T-helper 1 cell treated with Interleukin-12 subunit alpha and Interleukin-12 subunit beta and Interleukin-4 antibody, amounts not matched to agents 30 μg/mL and 1 μg/mL, for 36 hours (primary cell): Measurements from ENCODE around the gene ACTN2.

Experiments
- H3K27ac Mint-ChIP-seq: one replicate; pipeline ENCODE4 v1.8.0; 2021; ENCODE audit warnings: mild to moderate bottlenecking, mixed read lengths
- H3K27me3 Mint-ChIP-seq: one replicate; pipeline ENCODE4 v1.8.0; 2021; ENCODE audit warnings: low read depth, mixed read lengths
- H3K36me3 Mint-ChIP-seq: one replicate; pipeline ENCODE4 v1.8.0; 2021; ENCODE audit warnings: low read depth, mixed read lengths
- H3K4me1 Mint-ChIP-seq: one replicate; pipeline ENCODE4 v1.8.0; 2021; ENCODE audit warnings: low read depth, mixed read lengths
- H3K4me3 Mint-ChIP-seq: one replicate; pipeline ENCODE4 v1.8.0; 2021; ENCODE audit warnings: mild to moderate bottlenecking, moderate library complexity, mixed read lengths
- H3K9me3 Mint-ChIP-seq: one replicate; pipeline ENCODE4 v1.8.0; 2021; ENCODE audit warnings: mixed read lengths

ACTN2 gene

GRCh38 chr1:236795757-236796667, 109.7 kb downstream of the ACTN2 start:
- Mint-ChIP-seq H3K27ac (peak overlapping the region; percentile 99), H3K9me3 (no peaks in the 10 kb centered on the region), H3K27me3 (peaks cover 6% of the 10 kb centered on the region), H3K36me3 (peaks cover 3% of the 10 kb centered on the region), H3K4me3 (peak overlapping the region; percentile 93), H3K4me1 (peaks cover 25% of the 10 kb centered on the region)

- H3K4me3 Mint-ChIP-seq, result no peak overlapping the region
Observed at GRCh38 chr1:236799001-236799400, 112.7 kb downstream of the ACTN2 start.

GRCh38 chr1:236800002-236800620, 113.8 kb downstream of the ACTN2 start:
- Mint-ChIP-seq H3K4me1 (peaks cover 30% of the 10 kb centered on the region), H3K27me3 (no peaks in the 10 kb centered on the region), H3K27ac (peak overlapping the region; percentile 21), H3K4me3 (no peak overlapping the region), H3K9me3 (no peaks in the 10 kb centered on the region), H3K36me3 (peaks cover 14% of the 10 kb centered on the region)

More at GRCh38 chr1:236799001-236799400, 112.7 kb downstream of the ACTN2 start:
- Mint-ChIP-seq H3K4me1 (peaks cover 38% of the 10 kb centered on the region), H3K36me3 (peaks cover 14% of the 10 kb centered on the region), H3K27ac (no peak overlapping the region), H3K9me3 (no peaks in the 10 kb centered on the region), H3K27me3 (no peaks in the 10 kb centered on the region)

GRCh38 chr1:236800623-236801022, 114.3 kb downstream of the ACTN2 start:
- Mint-ChIP-seq H3K27ac (peak overlapping the region; percentile 21), H3K27me3 (no peaks in the 10 kb centered on the region), H3K4me3 (no peak overlapping the region), H3K9me3 (no peaks in the 10 kb centered on the region), H3K4me1 (peaks cover 30% of the 10 kb centered on the region), H3K36me3 (peaks cover 14% of the 10 kb centered on the region)

GRCh38 chr1:236802264-236802663, 116.0 kb downstream of the ACTN2 start:
- H3K36me3 Mint-ChIP-seq, result peaks cover 18% of the 10 kb centered on the region
- H3K27ac Mint-ChIP-seq, result no peak overlapping the region
- H3K27me3 Mint-ChIP-seq, result no peaks in the 10 kb centered on the region
- H3K9me3 Mint-ChIP-seq, result no peaks in the 10 kb centered on the region
- H3K4me3 Mint-ChIP-seq, result no peak overlapping the region
- peaks cover 22% of the 10 kb centered on the region for H3K4me1 Mint-ChIP-seq

- peaks cover 36% of the 10 kb centered on the region for H3K36me3 Mint-ChIP-seq
- H3K4me3 Mint-ChIP-seq, result no peak overlapping the region
- no peaks in the 10 kb centered on the region for H3K9me3 Mint-ChIP-seq
- no peaks in the 10 kb centered on the region for H3K27me3 Mint-ChIP-seq
- peaks cover 9% of the 10 kb centered on the region for H3K4me1 Mint-ChIP-seq
- no peak overlapping the region for H3K27ac Mint-ChIP-seq
Observed at GRCh38 chr1:236806634-236807033, 120.3 kb downstream of the ACTN2 start.

GRCh38 chr1:236808005-236808404, 121.7 kb downstream of the ACTN2 start:
- H3K27me3 Mint-ChIP-seq, result no peaks in the 10 kb centered on the region
- H3K36me3 Mint-ChIP-seq, result peaks cover 35% of the 10 kb centered on the region
- H3K9me3 Mint-ChIP-seq, result no peaks in the 10 kb centered on the region
- H3K4me1 Mint-ChIP-seq, result no peaks in the 10 kb centered on the region
- H3K27ac Mint-ChIP-seq, result no peak overlapping the region
- no peak overlapping the region for H3K4me3 Mint-ChIP-seq

- Mint-ChIP-seq H3K36me3 (peaks cover 39% of the 10 kb centered on the region), H3K27me3 (no peaks in the 10 kb centered on the region), H3K27ac (no peak overlapping the region), H3K4me1 (no peaks in the 10 kb centered on the region), H3K4me3 (no peak overlapping the region), H3K9me3 (no peaks in the 10 kb centered on the region)
Observed at GRCh38 chr1:236808564-236809130, 122.3 kb downstream of the ACTN2 start.

- Mint-ChIP-seq H3K4me3 (no peak overlapping the region), H3K27ac (no peak overlapping the region), H3K4me1 (no peaks in the 10 kb centered on the region), H3K36me3 (peaks cover 43% of the 10 kb centered on the region), H3K27me3 (no peaks in the 10 kb centered on the region), H3K9me3 (no peaks in the 10 kb centered on the region)
Observed at GRCh38 chr1:236809148-236809547, 122.8 kb downstream of the ACTN2 start.

GRCh38 chr1:236810018-236810417, 123.7 kb downstream of the ACTN2 start:
- no peak overlapping the region for H3K27ac Mint-ChIP-seq
- H3K4me3 Mint-ChIP-seq, result no peak overlapping the region
- peaks cover 44% of the 10 kb centered on the region for H3K36me3 Mint-ChIP-seq
- H3K27me3 Mint-ChIP-seq, result no peaks in the 10 kb centered on the region
- H3K4me1 Mint-ChIP-seq, result no peaks in the 10 kb centered on the region
- no peaks in the 10 kb centered on the region for H3K9me3 Mint-ChIP-seq

GRCh38 chr1:236812334-236813030, 126.2 kb downstream of the ACTN2 start:
- Mint-ChIP-seq H3K9me3 (no peaks in the 10 kb centered on the region), H3K36me3 (peaks cover 53% of the 10 kb centered on the region), H3K4me1 (no peaks in the 10 kb centered on the region), H3K27me3 (no peaks in the 10 kb centered on the region), H3K27ac (no peak overlapping the region), H3K4me3 (no peak overlapping the region)
